Measurements from ENCODE around the gene RAB11FIP3. TPM values are rescaled to one million over a fixed set of nuclear protein-coding genes. Genes with fewer than 3 reads are reported as not detected.

RAB11FIP3 gene
- total and polyA plus RNA-seq, 2 of the 13 experiments (the other 11 are each of a cell fraction or from before 2014, with no cell fraction given), result 34.3 to 57.6 TPM

GRCh38 chr16:425082-425718, at the start of gene RAB11FIP3 (continued):
- TF ChIP-seq TFDP1 (CRISPR knock-in tag; IDR thresholded peaks at IDR 0.05; ENCODE audit: borderline replicate concordance), result peak; percentile 60; the same call in 1 of the 2 replicates
- TF ChIP-seq ESRRA (CRISPR knock-in tag; IDR thresholded peaks at IDR 0.05; ENCODE audit: low read depth), result no peak
- TF ChIP-seq ZNF225 (CRISPR knock-in tag; IDR thresholded peaks at IDR 0.05), result peak; percentile 90; the same call in 1 of the 2 replicates
- peak; percentile 21; the same call in 1 of the 2 replicates for TF ChIP-seq NCOA2 (CRISPR knock-in tag; IDR thresholded peaks at IDR 0.05)
- TF ChIP-seq FLYWCH1 (CRISPR knock-in tag; IDR thresholded peaks at IDR 0.05), result 0 out of 2 replicates have a peak, but pooled peaks have one; percentile 54
- TF ChIP-seq GMEB2 (CRISPR knock-in tag; IDR thresholded peaks at IDR 0.05; ENCODE audit: low read depth), result peak; percentile 71
- TF ChIP-seq ZNF333 (CRISPR knock-in tag; IDR thresholded peaks at IDR 0.05; ENCODE audit: borderline replicate concordance), result peak; percentile 95
- TF ChIP-seq TMF1 (CRISPR knock-in tag; IDR thresholded peaks at IDR 0.05; ENCODE audit: low read depth), result peak; percentile 53; the same call in 1 of the 2 replicates
- TF ChIP-seq ZNF781 (CRISPR knock-in tag; IDR thresholded peaks at IDR 0.05; ENCODE audit: borderline replicate concordance, not compliant biosample characterization), result no peak
- TF ChIP-seq, protein P1, sequence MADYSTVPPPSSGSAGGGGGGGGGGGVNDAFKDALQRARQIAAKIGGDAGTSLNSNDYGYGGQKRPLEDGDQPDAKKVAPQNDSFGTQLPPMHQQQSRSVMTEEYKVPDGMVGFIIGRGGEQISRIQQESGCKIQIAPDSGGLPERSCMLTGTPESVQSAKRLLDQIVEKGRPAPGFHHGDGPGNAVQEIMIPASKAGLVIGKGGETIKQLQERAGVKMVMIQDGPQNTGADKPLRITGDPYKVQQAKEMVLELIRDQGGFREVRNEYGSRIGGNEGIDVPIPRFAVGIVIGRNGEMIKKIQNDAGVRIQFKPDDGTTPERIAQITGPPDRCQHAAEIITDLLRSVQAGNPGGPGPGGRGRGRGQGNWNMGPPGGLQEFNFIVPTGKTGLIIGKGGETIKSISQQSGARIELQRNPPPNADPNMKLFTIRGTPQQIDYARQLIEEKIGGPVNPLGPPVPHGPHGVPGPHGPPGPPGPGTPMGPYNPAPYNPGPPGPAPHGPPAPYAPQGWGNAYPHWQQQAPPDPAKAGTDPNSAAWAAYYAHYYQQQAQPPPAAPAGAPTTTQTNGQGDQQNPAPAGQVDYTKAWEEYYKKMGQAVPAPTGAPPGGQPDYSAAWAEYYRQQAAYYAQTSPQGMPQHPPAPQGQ (CRISPR knock-in tag; IDR thresholded peaks at IDR 0.05; ENCODE audit: borderline replicate concordance), result no peak
- TF ChIP-seq HOXA5 (CRISPR knock-in tag; IDR thresholded peaks at IDR 0.05), result peak; percentile 87
- TF ChIP-seq PHF21A (CRISPR knock-in tag; IDR thresholded peaks at IDR 0.05), result peak; percentile 64; the same call in 1 of the 2 replicates
- no peak for TF ChIP-seq MAFF (IDR thresholded peaks at IDR 0.05; ENCODE audit: low read depth, low read length)
- TF ChIP-seq, protein P2, sequence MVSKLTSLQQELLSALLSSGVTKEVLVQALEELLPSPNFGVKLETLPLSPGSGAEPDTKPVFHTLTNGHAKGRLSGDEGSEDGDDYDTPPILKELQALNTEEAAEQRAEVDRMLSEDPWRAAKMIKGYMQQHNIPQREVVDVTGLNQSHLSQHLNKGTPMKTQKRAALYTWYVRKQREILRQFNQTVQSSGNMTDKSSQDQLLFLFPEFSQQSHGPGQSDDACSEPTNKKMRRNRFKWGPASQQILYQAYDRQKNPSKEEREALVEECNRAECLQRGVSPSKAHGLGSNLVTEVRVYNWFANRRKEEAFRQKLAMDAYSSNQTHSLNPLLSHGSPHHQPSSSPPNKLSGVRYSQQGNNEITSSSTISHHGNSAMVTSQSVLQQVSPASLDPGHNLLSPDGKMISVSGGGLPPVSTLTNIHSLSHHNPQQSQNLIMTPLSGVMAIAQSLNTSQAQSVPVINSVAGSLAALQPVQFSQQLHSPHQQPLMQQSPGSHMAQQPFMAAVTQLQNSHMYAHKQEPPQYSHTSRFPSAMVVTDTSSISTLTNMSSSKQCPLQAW (CRISPR knock-in tag; IDR thresholded peaks at IDR 0.05), result peak; percentile 75
- no peak for TF ChIP-seq SNAPC2 (CRISPR knock-in tag; IDR thresholded peaks at IDR 0.05)
- TF ChIP-seq ZNF362 (CRISPR knock-in tag; IDR thresholded peaks at IDR 0.05; ENCODE audit: borderline replicate concordance), result 0 out of 2 replicates have a peak, but pooled peaks have one; percentile 16
- TF ChIP-seq SMAD1 (CRISPR knock-in tag; IDR thresholded peaks at IDR 0.05; ENCODE audit: borderline replicate concordance, low read depth), result peak; percentile 43; the same call in 1 of the 2 replicates
- TF ChIP-seq MAFG (CRISPR knock-in tag; IDR thresholded peaks at IDR 0.05), result no peak
- peak; percentile 59 for TF ChIP-seq ZNF563 (CRISPR knock-in tag; IDR thresholded peaks at IDR 0.05)
- 0 out of 2 replicates have a peak, but pooled peaks have one; percentile 60 for TF ChIP-seq MAF1 (CRISPR knock-in tag; IDR thresholded peaks at IDR 0.05; ENCODE audit: borderline replicate concordance)
- 0 out of 2 replicates have a peak, but pooled peaks have one; percentile 29 for TF ChIP-seq ZFP37 (CRISPR knock-in tag; IDR thresholded peaks at IDR 0.05; ENCODE audit: borderline replicate concordance)
- 0 out of 2 replicates have a peak, but pooled peaks have one; percentile 20 for TF ChIP-seq ZNF629 (CRISPR knock-in tag; conservative IDR thresholded peaks at IDR 0.05)
